ENCODE results near the gene KLHL42. TPM values are rescaled to one million over a fixed set of nuclear protein-coding genes. Genes with fewer than 3 reads are reported as not detected.

The KLHL42 gene
- total RNA-seq, 4 donors from 2014 or later = 14.0 to 30.3 (median 25.0) TPM

- no peak for TF ChIP-seq POLR2AphosphoS5 (IDR thresholded peaks at IDR 0.05)
- no peak for TF ChIP-seq POLR2A (IDR thresholded peaks at IDR 0.05)
- no peak for TF ChIP-seq CTCF (IDR thresholded peaks at IDR 0.05)
- TF ChIP-seq EP300 (IDR thresholded peaks at IDR 0.05) = no peak
- WGBS = 75% methylated on average over 6 of the region's 6 CpGs
Observed at GRCh38 chr12:27812502-27812901, 32.5 kb downstream of the KLHL42 start.

GRCh38 chr12:27814411-27814810 lies 34.4 kb downstream of the KLHL42 start:
- no peak for TF ChIP-seq POLR2AphosphoS5 (IDR thresholded peaks at IDR 0.05)
- TF ChIP-seq POLR2A (IDR thresholded peaks at IDR 0.05) = no peak
- no peaks in the 10 kb centered on the region for H3K9me3 ChIP-seq
- H3K4me3 ChIP-seq = no peak overlapping the region
- H3K36me3 ChIP-seq = no peaks in the 10 kb centered on the region
- H3K4me1 ChIP-seq = no peaks in the 10 kb centered on the region
- DNase-seq (ENCODE audit: low spot score in 2 of 2) = no peak
- no peak overlapping the region for H3K27ac ChIP-seq
- WGBS = 60% methylated on average over 2 of the region's 2 CpGs
- H3K27me3 ChIP-seq = no peaks in the 10 kb centered on the region

More at GRCh38 chr12:27812502-27812901, 32.5 kb downstream of the KLHL42 start:
- Histone ChIP-seq H3K27me3 (no peaks in the 10 kb centered on the region), H3K36me3 (no peaks in the 10 kb centered on the region), H3K27ac (no peak overlapping the region), H3K4me3 (no peak overlapping the region), H3K4me1 (no peaks in the 10 kb centered on the region), H3K9me3 (no peaks in the 10 kb centered on the region)
- no peak for DNase-seq (ENCODE audit: low spot score in 2 of 2)

- no peaks in the 10 kb centered on the region for H3K27me3 ChIP-seq
- H3K36me3 ChIP-seq = no peaks in the 10 kb centered on the region
- no peak overlapping the region for H3K4me3 ChIP-seq
- no peak for DNase-seq (ENCODE audit: low spot score in 2 of 2)
- WGBS = 44% methylated on average over 3 of the region's 3 CpGs
- no peaks in the 10 kb centered on the region for H3K4me1 ChIP-seq
- no peak for TF ChIP-seq EP300 (IDR thresholded peaks at IDR 0.05)
- TF ChIP-seq CTCF (IDR thresholded peaks at IDR 0.05) = no peak
- TF ChIP-seq POLR2A (IDR thresholded peaks at IDR 0.05) = no peak
- no peak overlapping the region for H3K27ac ChIP-seq
- H3K9me3 ChIP-seq = no peaks in the 10 kb centered on the region
Observed at GRCh38 chr12:27814851-27815591, 35.0 kb downstream of the KLHL42 start.

GRCh38 chr12:27817766-27818165 lies 37.7 kb downstream of the KLHL42 start:
- DNase-seq (ENCODE audit: low spot score in 2 of 2) = no peak
- no peaks in the 10 kb centered on the region for H3K9me3 ChIP-seq
- peaks cover 6% of the 10 kb centered on the region for H3K4me1 ChIP-seq
- no peak overlapping the region for H3K4me3 ChIP-seq
- 81% methylated on average over 4 of the region's 4 CpGs for whole genome bisulfite sequencing
- H3K27me3 ChIP-seq = no peaks in the 10 kb centered on the region
- no peak overlapping the region for H3K27ac ChIP-seq
- TF ChIP-seq EP300 (IDR thresholded peaks at IDR 0.05) (no peak), POLR2A (IDR thresholded peaks at IDR 0.05) (no peak), POLR2AphosphoS5 (IDR thresholded peaks at IDR 0.05) (no peak)
- H3K36me3 ChIP-seq = no peaks in the 10 kb centered on the region

- no peaks in the 10 kb centered on the region for H3K27me3 ChIP-seq
- no peak overlapping the region for H3K4me3 ChIP-seq
- H3K4me1 ChIP-seq = peaks cover 6% of the 10 kb centered on the region
- no peaks in the 10 kb centered on the region for H3K9me3 ChIP-seq
- TF ChIP-seq EP300 (IDR thresholded peaks at IDR 0.05) = no peak
- no peaks in the 10 kb centered on the region for H3K36me3 ChIP-seq
- DNase-seq (ENCODE audit: low spot score in 2 of 2) = no peak
- 85% methylated on average over 7 of the region's 7 CpGs for WGBS
- no peak overlapping the region for H3K27ac ChIP-seq
Observed at GRCh38 chr12:27818401-27818918, 38.4 kb downstream of the KLHL42 start.

GRCh38 chr12:27820564-27820963 lies 40.5 kb downstream of the KLHL42 start:
- H3K4me1 ChIP-seq = peaks cover 6% of the 10 kb centered on the region
- no peak overlapping the region for H3K27ac ChIP-seq
- TF ChIP-seq CTCF (IDR thresholded peaks at IDR 0.05) (no peak), EP300 (IDR thresholded peaks at IDR 0.05) (no peak)
- H3K4me3 ChIP-seq = no peak overlapping the region
- H3K27me3 ChIP-seq = no peaks in the 10 kb centered on the region
- 84% methylated on average over 5 of the region's 5 CpGs for WGBS
- no peak for DNase-seq (ENCODE audit: low spot score in 2 of 2)
- H3K9me3 ChIP-seq = no peaks in the 10 kb centered on the region
- no peaks in the 10 kb centered on the region for H3K36me3 ChIP-seq
